K562 (cell line): ENCODE data around the gene PTPRR. TPM values are rescaled to one million over a fixed set of nuclear protein-coding genes. Genes with fewer than 3 reads are reported as not detected.

ENCODE experiments used
- ATAC-seq: fragments of 200-7000 bp; cut with Tn5 transposase; 3 replicates; pipeline ENCODE4 v1.9.1; 2020; ENCODE audit warnings: moderate library complexity
- BruUV-seq: library from RNA; stranded (reverse); fragments of 400-500 nt; replicated peaks from 2 replicates; lab custom pipeline; 2021; lab: Mats Ljungman, UMichigan
- CTCF ChIA-PET: fragments of 300-600 bp; formaldehyde crosslinking; extraction: SDS; loops from one replicate; lab custom pipeline; 2021; ENCODE audit warnings: low intra/inter-chr PET ratio; lab: Yijun Ruan, JAX
- POLR2A ChIA-PET: fragments of 300-600, 350-650 bp; sonication (Branson Sonifier 250); formaldehyde crosslinking; extraction: SDS; loops from one replicate; lab custom pipeline; 2021; ENCODE audit warnings: antibody characterized with exemption, inconsistent platforms; lab: Yijun Ruan, JAX
- DNase-seq, 4 experiments: peaks; one replicate each; pipeline versions ENCODE4 v3.0.0 to v3.0.0-alpha.2; 2011 to 2018; ENCODE audit warnings: low spot score in 3 of 4, mixed read lengths in 3 of 4; ENCODE audit errors: extremely low read depth in 1 of 4
- FAIRE-seq: peaks from 2 replicates; lab custom pipeline; 2011; peaks lifted over from hg19 to GRCh38; lab: Jason Lieb, UNC
- H2AFZ ChIP-seq: 2 replicates; pipeline ENCODE4 v1.6.0; 2011; ENCODE audit warnings: low read depth, low read length, control low read depth, inconsistent platforms
- H3K27ac ChIP-seq: fragments of 200-600 bp; 3 replicates; pipeline ENCODE4 v1.8.0; 2011; ENCODE audit warnings: low read depth, mild to moderate bottlenecking, control low read depth, inconsistent platforms, low read length, moderate library complexity, mixed read lengths; ENCODE audit errors: extremely low read depth
- H3K27me3 ChIP-seq, 2 experiments: fragments of 300-600 bp in 1 of 2; 2 replicates in 1 of 2; 3 replicates in 1 of 2; pipeline versions ENCODE4 v1.6.0 to v1.8.0; 2011; ENCODE audit warnings: inconsistent platforms in 2 of 2, low read length in 2 of 2, mild to moderate bottlenecking in 1 of 2, mixed read lengths in 1 of 2, moderate library complexity in 1 of 2; ENCODE audit not compliant: control insufficient read depth in 2 of 2, insufficient read depth in 2 of 2
- H3K36me3 ChIP-seq: fragments of 300-600 bp; 3 replicates; pipeline ENCODE4 v1.8.0; 2011; ENCODE audit warnings: mild to moderate bottlenecking, low read length, inconsistent platforms; ENCODE audit not compliant: control insufficient read depth, insufficient read depth
- H3K4me1 ChIP-seq, 2 experiments: fragments of 200-600 bp in 1 of 2; replicated peaks in 1 of 2; 2 replicates in 1 of 2; 3 replicates in 1 of 2; pipeline versions ENCODE4 v1.5.1 to v1.8.0; 2011; ENCODE audit warnings: inconsistent platforms in 2 of 2, low read length in 2 of 2, mild to moderate bottlenecking in 1 of 2, mixed read lengths in 1 of 2, moderate library complexity in 1 of 2; ENCODE audit not compliant: control insufficient read depth in 2 of 2, insufficient read depth in 2 of 2
- H3K4me2 ChIP-seq: 2 replicates; pipeline ENCODE4 v1.6.1; 2011; ENCODE audit warnings: low read length, control low read depth, inconsistent platforms, mixed read lengths; ENCODE audit not compliant: insufficient read depth
- H3K4me3 ChIP-seq: fragments of 200-600 bp; sonication (generic), shearing (Covaris generic); 2 replicates; pipeline ENCODE4 v1.5.1; 2016; ENCODE audit warnings: control low read depth, inconsistent platforms
- H3K79me2 ChIP-seq: fragments of 200-600 bp; 3 replicates; pipeline ENCODE4 v1.8.0; 2011; ENCODE audit warnings: low read length, inconsistent platforms; ENCODE audit not compliant: control insufficient read depth, insufficient read depth
- H3K9ac ChIP-seq, 2 experiments: 2 replicates each; pipeline versions ENCODE4 v1.6.0 to v1.6.1; 2011; ENCODE audit warnings: low read depth in 2 of 2, low read length in 2 of 2, control low read depth in 1 of 2, inconsistent platforms in 1 of 2, mild to moderate bottlenecking in 1 of 2, mixed read lengths in 1 of 2; ENCODE audit not compliant: insufficient read depth in 1 of 2
- H3K9me1 ChIP-seq: one replicate; pipeline ENCODE4 v1.6.0; 2011; ENCODE audit warnings: inconsistent platforms, mild to moderate bottlenecking, low read length, moderate library complexity; ENCODE audit not compliant: control insufficient read depth, insufficient read depth
- H3K9me3 ChIP-seq: replicated peaks from 2 replicates; pipeline ENCODE4 v1.5.1; 2011; ENCODE audit warnings: low read depth, low read length, inconsistent platforms; ENCODE audit not compliant: control insufficient read depth, insufficient read depth
- H4K20me1 ChIP-seq: replicated peaks from 2 replicates; pipeline ENCODE4 v1.6.1; 2011; ENCODE audit warnings: low read length, inconsistent platforms, mixed read lengths; ENCODE audit not compliant: control insufficient read depth, insufficient read depth
- BRF1 ChIP-seq: IDR thresholded peaks from 3 replicates; pipeline ENCODE4 v1.6.1; 2011; ENCODE audit warnings: borderline replicate concordance, mild to moderate bottlenecking; ENCODE audit not compliant: insufficient read length; ENCODE audit errors: extremely low read depth
- CSDE1 ChIP-seq, 2 experiments: fragments of 450-650 bp; IDR thresholded peaks; 2 replicates each; pipeline ENCODE4 v1.6.1; 2016; ENCODE audit warnings: mild to moderate bottlenecking in 1 of 2
- KDM2B ChIP-seq: fragments of 250-450 bp; sonication (Bioruptor Pico); IDR thresholded peaks from 2 replicates; pipeline ENCODE4 v1.8.0; 2021; ENCODE audit warnings: mild to moderate bottlenecking, moderate library complexity
- MXD1 ChIP-seq: fragments of 250-450 bp; sonication (Bioruptor Pico); IDR thresholded peaks from 2 replicates; pipeline ENCODE4 v1.8.0; 2021; ENCODE audit warnings: borderline replicate concordance, mild to moderate bottlenecking, moderate library complexity; ENCODE audit not compliant: poor library complexity, severe bottlenecking
- POU5F1 ChIP-seq: fragments of 150-350 bp; IDR thresholded peaks from 2 replicates; pipeline ENCODE4 v1.6.1; 2014; ENCODE audit warnings: borderline replicate concordance, low read length, low read depth, mild to moderate bottlenecking; ENCODE audit not compliant: partially characterized antibody
- TFAP4 ChIP-seq: sonication (generic); formaldehyde crosslinking; IDR thresholded peaks from 2 replicates; pipeline ENCODE4 v1.8.0; 2022; ENCODE audit warnings: missing genetic modification reagents, mild to moderate bottlenecking, moderate library complexity, borderline replicate concordance
- ZNF124 ChIP-seq: sonication (generic); formaldehyde crosslinking; IDR thresholded peaks from 2 replicates; pipeline ENCODE4 v1.8.1; 2022; ENCODE audit warnings: missing genetic modification reagents
- ZNF146 ChIP-seq: IDR thresholded peaks from one replicate; pipeline ENCODE4 v1.6.1; 2018; ENCODE audit warnings: missing compliant biosample characterization; ENCODE audit not compliant: unreplicated experiment
- WGBS: fragments of 100-300 bp; shearing (Covaris generic); methylation state at CpG from one replicate; pipeline ENCODE4 v1.1.6; 2016; ENCODE audit warnings: low coverage, mixed read lengths; ENCODE audit not compliant: insufficient coverage; ENCODE audit errors: missing lambda C conversion rate; 5-methylcytosine and 5-hydroxymethylcytosine counted together
- in situ Hi-C: fragments of 300-500 bp; cut with MboI; formaldehyde crosslinking; loops from 4 replicates; pipeline ENCODE4 v1.15.0; 2018; ENCODE audit warnings: inconsistent platforms, mixed read lengths
- intact Hi-C: fragments of 100-400 bp; cut with micrococcal nuclease; formaldehyde crosslinking; loops from 2 replicates; pipeline ENCODE4 v1.14.2; 2022
- polyA plus RNA-seq, 8 experiments: library from polyadenylated mRNA; depleted of rRNA in 4 of 8; stranded (reverse) in 5 of 8; unstranded in 3 of 8; fragments of >200 nt; fragmentation: Nextera tagmentation in 2 of 8; fragmentation: Illumina TruSeq in 1 of 8; extraction: Ambion mirVana in 2 of 8; extraction: Trizol in 1 of 8; gene quantifications; 2 replicates each; pipeline versions ENCODE4 v1.2.1 to v1.2.3, GENCODE V29; 2011 to 2014; ENCODE audit warnings: inconsistent platforms in 1 of 8, missing spikeins in 1 of 8
- total RNA-seq, 7 experiments: library from RNA; depleted of rRNA in 6 of 7; stranded (reverse); fragments of >200 nt in 6 of 7; fragmentation: Illumina TruSeq in 2 of 7; extraction: Trizol in 2 of 7; gene quantifications; 2 replicates each; pipeline versions ENCODE4 v1.2.1 to v1.2.3, GENCODE V29; 2011 to 2021; ENCODE audit warnings: low replicate concordance in 1 of 7
- TF ChIP-seq, protein P1 (sequence below): fragments of 450-650 bp; IDR thresholded peaks from 2 replicates; pipeline ENCODE4 v1.6.1; 2017; ENCODE audit warnings: antibody characterized with exemption, mild to moderate bottlenecking
- TF ChIP-seq, protein P2 (sequence below): fragments of 250-450 bp; sonication (Bioruptor Pico); IDR thresholded peaks from 2 replicates; pipeline ENCODE4 v1.5.0; 2020; ENCODE audit warnings: mild to moderate bottlenecking, borderline replicate concordance
- TF ChIP-seq, protein P3 (sequence below), 2 experiments: IDR thresholded peaks; 2 replicates each; pipeline ENCODE4 v1.6.1; 2012; ENCODE audit warnings: improper control_type of control experiment in 2 of 2, low read depth in 2 of 2, low read length in 2 of 2, borderline replicate concordance in 1 of 2

PTPRR gene
- total and polyA plus RNA-seq, 9 of the 15 experiments (the other 6 are each of a cell fraction or from before 2014, with no cell fraction given): 6.6 to 41.7 (median 12.3) TPM

GRCh38 chr12:70928071-70928470 is 7.5 kb upstream of the PTPRR start:
- no peak for DNase-seq
- CTCF ChIA-PET: no interaction called here
- H4K20me1 ChIP-seq: no peaks in the 10 kb centered on the region
- no peak overlapping the region for H2AFZ ChIP-seq
- TF ChIP-seq BRF1 (no peak), TFAP4 (no peak), MXD1 (no peak), ZNF146 (no peak), ZNF124 (CRISPR knock-in tag) (no peak), CSDE1 (IDR thresholded peaks at IDR 0.05) (no peak), KDM2B (no peak), POU5F1 (no peak)
- TF ChIP-seq, protein P1, sequence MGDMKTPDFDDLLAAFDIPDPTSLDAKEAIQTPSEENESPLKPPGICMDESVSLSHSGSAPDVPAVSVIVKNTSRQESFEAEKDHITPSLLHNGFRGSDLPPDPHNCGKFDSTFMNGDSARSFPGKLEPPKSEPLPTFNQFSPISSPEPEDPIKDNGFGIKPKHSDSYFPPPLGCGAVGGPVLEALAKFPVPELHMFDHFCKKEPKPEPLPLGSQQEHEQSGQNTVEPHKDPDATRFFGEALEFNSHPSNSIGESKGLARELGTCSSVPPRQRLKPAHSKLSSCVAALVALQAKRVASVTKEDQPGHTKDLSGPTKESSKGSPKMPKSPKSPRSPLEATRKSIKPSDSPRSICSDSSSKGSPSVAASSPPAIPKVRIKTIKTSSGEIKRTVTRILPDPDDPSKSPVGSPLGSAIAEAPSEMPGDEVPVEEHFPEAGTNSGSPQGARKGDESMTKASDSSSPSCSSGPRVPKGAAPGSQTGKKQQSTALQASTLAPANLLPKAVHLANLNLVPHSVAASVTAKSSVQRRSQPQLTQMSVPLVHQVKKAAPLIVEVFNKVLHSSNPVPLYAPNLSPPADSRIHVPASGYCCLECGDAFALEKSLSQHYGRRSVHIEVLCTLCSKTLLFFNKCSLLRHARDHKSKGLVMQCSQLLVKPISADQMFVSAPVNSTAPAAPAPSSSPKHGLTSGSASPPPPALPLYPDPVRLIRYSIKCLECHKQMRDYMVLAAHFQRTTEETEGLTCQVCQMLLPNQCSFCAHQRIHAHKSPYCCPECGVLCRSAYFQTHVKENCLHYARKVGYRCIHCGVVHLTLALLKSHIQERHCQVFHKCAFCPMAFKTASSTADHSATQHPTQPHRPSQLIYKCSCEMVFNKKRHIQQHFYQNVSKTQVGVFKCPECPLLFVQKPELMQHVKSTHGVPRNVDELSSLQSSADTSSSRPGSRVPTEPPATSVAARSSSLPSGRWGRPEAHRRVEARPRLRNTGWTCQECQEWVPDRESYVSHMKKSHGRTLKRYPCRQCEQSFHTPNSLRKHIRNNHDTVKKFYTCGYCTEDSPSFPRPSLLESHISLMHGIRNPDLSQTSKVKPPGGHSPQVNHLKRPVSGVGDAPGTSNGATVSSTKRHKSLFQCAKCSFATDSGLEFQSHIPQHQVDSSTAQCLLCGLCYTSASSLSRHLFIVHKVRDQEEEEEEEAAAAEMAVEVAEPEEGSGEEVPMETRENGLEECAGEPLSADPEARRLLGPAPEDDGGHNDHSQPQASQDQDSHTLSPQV: no peak
- TF ChIP-seq, protein P2, sequence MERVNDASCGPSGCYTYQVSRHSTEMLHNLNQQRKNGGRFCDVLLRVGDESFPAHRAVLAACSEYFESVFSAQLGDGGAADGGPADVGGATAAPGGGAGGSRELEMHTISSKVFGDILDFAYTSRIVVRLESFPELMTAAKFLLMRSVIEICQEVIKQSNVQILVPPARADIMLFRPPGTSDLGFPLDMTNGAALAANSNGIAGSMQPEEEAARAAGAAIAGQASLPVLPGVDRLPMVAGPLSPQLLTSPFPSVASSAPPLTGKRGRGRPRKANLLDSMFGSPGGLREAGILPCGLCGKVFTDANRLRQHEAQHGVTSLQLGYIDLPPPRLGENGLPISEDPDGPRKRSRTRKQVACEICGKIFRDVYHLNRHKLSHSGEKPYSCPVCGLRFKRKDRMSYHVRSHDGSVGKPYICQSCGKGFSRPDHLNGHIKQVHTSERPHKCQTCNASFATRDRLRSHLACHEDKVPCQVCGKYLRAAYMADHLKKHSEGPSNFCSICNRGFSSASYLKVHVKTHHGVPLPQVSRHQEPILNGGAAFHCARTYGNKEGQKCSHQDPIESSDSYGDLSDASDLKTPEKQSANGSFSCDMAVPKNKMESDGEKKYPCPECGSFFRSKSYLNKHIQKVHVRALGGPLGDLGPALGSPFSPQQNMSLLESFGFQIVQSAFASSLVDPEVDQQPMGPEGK (CRISPR knock-in tag): no peak
- TF ChIP-seq, protein P3, sequence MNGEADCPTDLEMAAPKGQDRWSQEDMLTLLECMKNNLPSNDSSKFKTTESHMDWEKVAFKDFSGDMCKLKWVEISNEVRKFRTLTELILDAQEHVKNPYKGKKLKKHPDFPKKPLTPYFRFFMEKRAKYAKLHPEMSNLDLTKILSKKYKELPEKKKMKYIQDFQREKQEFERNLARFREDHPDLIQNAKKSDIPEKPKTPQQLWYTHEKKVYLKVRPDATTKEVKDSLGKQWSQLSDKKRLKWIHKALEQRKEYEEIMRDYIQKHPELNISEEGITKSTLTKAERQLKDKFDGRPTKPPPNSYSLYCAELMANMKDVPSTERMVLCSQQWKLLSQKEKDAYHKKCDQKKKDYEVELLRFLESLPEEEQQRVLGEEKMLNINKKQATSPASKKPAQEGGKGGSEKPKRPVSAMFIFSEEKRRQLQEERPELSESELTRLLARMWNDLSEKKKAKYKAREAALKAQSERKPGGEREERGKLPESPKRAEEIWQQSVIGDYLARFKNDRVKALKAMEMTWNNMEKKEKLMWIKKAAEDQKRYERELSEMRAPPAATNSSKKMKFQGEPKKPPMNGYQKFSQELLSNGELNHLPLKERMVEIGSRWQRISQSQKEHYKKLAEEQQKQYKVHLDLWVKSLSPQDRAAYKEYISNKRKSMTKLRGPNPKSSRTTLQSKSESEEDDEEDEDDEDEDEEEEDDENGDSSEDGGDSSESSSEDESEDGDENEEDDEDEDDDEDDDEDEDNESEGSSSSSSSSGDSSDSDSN (IDR thresholded peaks at IDR 0.05; ENCODE audit: borderline replicate concordance in 1 of 2, low read depth in 2 of 2, low read length in 2 of 2): no peak
- TF ChIP-seq, all 486 proteins: peak for 0
- H3K4me2 ChIP-seq: no peak overlapping the region
- intact Hi-C loops: no loop called here
- no peak overlapping the region for H3K4me3 ChIP-seq
- no peaks in the 10 kb centered on the region for H3K9me1 ChIP-seq
- no peak overlapping the region for H3K9ac ChIP-seq
- H3K36me3 ChIP-seq: no peaks in the 10 kb centered on the region
- no peaks in the 10 kb centered on the region for H3K4me1 ChIP-seq
- no peaks in the 10 kb centered on the region for H3K9me3 ChIP-seq
- no peaks in the 10 kb centered on the region for H3K79me2 ChIP-seq
- no peak overlapping the region for H3K27ac ChIP-seq
- ATAC-seq (no peak), FAIRE-seq (no peak)
- no peaks in the 10 kb centered on the region for H3K27me3 ChIP-seq
- POLR2A ChIA-PET: no interaction called here
- WGBS: no CpG with 5 or more reads among the region's 1 CpG
- BruUV-seq: no TSS peak
- in situ Hi-C loops: no loop called here
